ENCODE measurements around the gene FECH.

The FECH gene

GRCh38 chr18:57586251-57587049 is at the start of gene FECH:
FECH (minus strand) TSS chr18:57586702; CDS start chr18:57586620, 82 bp downstream.
- Histone ChIP-seq H3K27me3 (ENCODE audit: control insufficient read depth, insufficient read depth, low read length) (no peaks in the 10 kb centered on the region), H3K9ac (ENCODE audit: low read length) (peak within 1 kb of the TSS; percentile 85), H3K36me3 (ENCODE audit: control insufficient read depth, insufficient read depth, low read length) (no peaks in the 10 kb centered on the region), H3K9me3 (ENCODE audit: control insufficient read depth, low read length) (no peaks in the 10 kb centered on the region), H3K4me3 (ENCODE audit: low read length) (peak within 1 kb of the TSS; percentile 54), H3K4me1 (ENCODE audit: control insufficient read depth, insufficient read depth, low read length) (peaks cover 10% of the 10 kb centered on the region)

GRCh38 chr18:57635003-57635822 is 48.7 kb upstream of the FECH start:
- no peak overlapping the region for H3K9ac ChIP-seq (ENCODE audit: low read length)
- no peaks in the 10 kb centered on the region for H3K36me3 ChIP-seq (ENCODE audit: control insufficient read depth, insufficient read depth, low read length)
- H3K27me3 ChIP-seq (ENCODE audit: control insufficient read depth, insufficient read depth, low read length), result no peaks in the 10 kb centered on the region
- H3K9me3 ChIP-seq (ENCODE audit: control insufficient read depth, low read length), result no peaks in the 10 kb centered on the region
- peaks cover 7% of the 10 kb centered on the region for H3K4me1 ChIP-seq (ENCODE audit: control insufficient read depth, insufficient read depth, low read length)
- H3K4me3 ChIP-seq (ENCODE audit: low read length), result no peak overlapping the region

GRCh38 chr18:57631697-57632096 is 45.2 kb upstream of the FECH start:
- H3K9ac ChIP-seq (ENCODE audit: low read length), result no peak overlapping the region
- no peaks in the 10 kb centered on the region for H3K27me3 ChIP-seq (ENCODE audit: control insufficient read depth, insufficient read depth, low read length)
- peaks cover 12% of the 10 kb centered on the region for H3K4me1 ChIP-seq (ENCODE audit: control insufficient read depth, insufficient read depth, low read length)
- no peak overlapping the region for H3K4me3 ChIP-seq (ENCODE audit: low read length)
- no peaks in the 10 kb centered on the region for H3K36me3 ChIP-seq (ENCODE audit: control insufficient read depth, insufficient read depth, low read length)
- H3K9me3 ChIP-seq (ENCODE audit: control insufficient read depth, low read length), result no peaks in the 10 kb centered on the region

- H3K4me1 ChIP-seq (ENCODE audit: control insufficient read depth, insufficient read depth, low read length), result peaks cover 12% of the 10 kb centered on the region
- H3K4me3 ChIP-seq (ENCODE audit: low read length), result peak overlapping the region; percentile 81
- no peaks in the 10 kb centered on the region for H3K9me3 ChIP-seq (ENCODE audit: control insufficient read depth, low read length)
- H3K36me3 ChIP-seq (ENCODE audit: control insufficient read depth, insufficient read depth, low read length), result no peaks in the 10 kb centered on the region
- peak overlapping the region; percentile 74 for H3K9ac ChIP-seq (ENCODE audit: low read length)
- no peaks in the 10 kb centered on the region for H3K27me3 ChIP-seq (ENCODE audit: control insufficient read depth, insufficient read depth, low read length)
Observed at GRCh38 chr18:57630754-57631595, 44.5 kb upstream of the FECH start.

- H3K9me3 ChIP-seq (ENCODE audit: control insufficient read depth, low read length), result no peaks in the 10 kb centered on the region
- H3K4me3 ChIP-seq (ENCODE audit: low read length), result peak overlapping the region; percentile 81
- no peaks in the 10 kb centered on the region for H3K27me3 ChIP-seq (ENCODE audit: control insufficient read depth, insufficient read depth, low read length)
- H3K4me1 ChIP-seq (ENCODE audit: control insufficient read depth, insufficient read depth, low read length), result peaks cover 12% of the 10 kb centered on the region
- no peaks in the 10 kb centered on the region for H3K36me3 ChIP-seq (ENCODE audit: control insufficient read depth, insufficient read depth, low read length)
- H3K9ac ChIP-seq (ENCODE audit: low read length), result peak overlapping the region; percentile 74
Observed at GRCh38 chr18:57630002-57630753, 43.7 kb upstream of the FECH start.

GRCh38 chr18:57629422-57629821 is 42.9 kb upstream of the FECH start:
- Histone ChIP-seq H3K4me3 (ENCODE audit: low read length) (peak overlapping the region; percentile 81), H3K9me3 (ENCODE audit: control insufficient read depth, low read length) (no peaks in the 10 kb centered on the region), H3K9ac (ENCODE audit: low read length) (peak overlapping the region; percentile 74), H3K4me1 (ENCODE audit: control insufficient read depth, insufficient read depth, low read length) (peaks cover 12% of the 10 kb centered on the region), H3K27me3 (ENCODE audit: control insufficient read depth, insufficient read depth, low read length) (no peaks in the 10 kb centered on the region), H3K36me3 (ENCODE audit: control insufficient read depth, insufficient read depth, low read length) (no peaks in the 10 kb centered on the region)

GRCh38 chr18:57627488-57627887 is 41.0 kb upstream of the FECH start:
- Histone ChIP-seq H3K9me3 (ENCODE audit: control insufficient read depth, low read length) (no peaks in the 10 kb centered on the region), H3K36me3 (ENCODE audit: control insufficient read depth, insufficient read depth, low read length) (no peaks in the 10 kb centered on the region), H3K9ac (ENCODE audit: low read length) (no peak overlapping the region), H3K27me3 (ENCODE audit: control insufficient read depth, insufficient read depth, low read length) (no peaks in the 10 kb centered on the region), H3K4me3 (ENCODE audit: low read length) (no peak overlapping the region), H3K4me1 (ENCODE audit: control insufficient read depth, insufficient read depth, low read length) (peaks cover 12% of the 10 kb centered on the region)

GRCh38 chr18:57624988-57625387 is 38.5 kb upstream of the FECH start:
- no peaks in the 10 kb centered on the region for H3K27me3 ChIP-seq (ENCODE audit: control insufficient read depth, insufficient read depth, low read length)
- H3K4me1 ChIP-seq (ENCODE audit: control insufficient read depth, insufficient read depth, low read length), result peaks cover 5% of the 10 kb centered on the region
- no peak overlapping the region for H3K4me3 ChIP-seq (ENCODE audit: low read length)
- H3K36me3 ChIP-seq (ENCODE audit: control insufficient read depth, insufficient read depth, low read length), result no peaks in the 10 kb centered on the region
- no peaks in the 10 kb centered on the region for H3K9me3 ChIP-seq (ENCODE audit: control insufficient read depth, low read length)
- no peak overlapping the region for H3K9ac ChIP-seq (ENCODE audit: low read length)

- H3K27me3 ChIP-seq (ENCODE audit: control insufficient read depth, insufficient read depth, low read length), result no peaks in the 10 kb centered on the region
- H3K9me3 ChIP-seq (ENCODE audit: control insufficient read depth, low read length), result no peaks in the 10 kb centered on the region
- peak overlapping the region; percentile 83 for H3K9ac ChIP-seq (ENCODE audit: low read length)
Observed at GRCh38 chr18:57621246-57621604, 34.7 kb upstream of the FECH start.

GRCh38 chr18:57619876-57620275 is 33.4 kb upstream of the FECH start:
- H3K4me3 ChIP-seq (ENCODE audit: low read length), result no peak overlapping the region
- no peaks in the 10 kb centered on the region for H3K27me3 ChIP-seq (ENCODE audit: control insufficient read depth, insufficient read depth, low read length)
- H3K9ac ChIP-seq (ENCODE audit: low read length), result no peak overlapping the region
- no peaks in the 10 kb centered on the region for H3K9me3 ChIP-seq (ENCODE audit: control insufficient read depth, low read length)
- H3K4me1 ChIP-seq (ENCODE audit: control insufficient read depth, insufficient read depth, low read length), result no peaks in the 10 kb centered on the region
- H3K36me3 ChIP-seq (ENCODE audit: control insufficient read depth, insufficient read depth, low read length), result no peaks in the 10 kb centered on the region

More at GRCh38 chr18:57621246-57621604, 34.7 kb upstream of the FECH start:
- H3K4me3 ChIP-seq (ENCODE audit: low read length), result peak overlapping the region; percentile 84
- no peaks in the 10 kb centered on the region for H3K4me1 ChIP-seq (ENCODE audit: control insufficient read depth, insufficient read depth, low read length)
- H3K36me3 ChIP-seq (ENCODE audit: control insufficient read depth, insufficient read depth, low read length), result no peaks in the 10 kb centered on the region

GRCh38 chr18:57618910-57619309 is 32.4 kb upstream of the FECH start:
- Histone ChIP-seq H3K4me3 (ENCODE audit: low read length) (no peak overlapping the region), H3K4me1 (ENCODE audit: control insufficient read depth, insufficient read depth, low read length) (no peaks in the 10 kb centered on the region), H3K9ac (ENCODE audit: low read length) (no peak overlapping the region), H3K36me3 (ENCODE audit: control insufficient read depth, insufficient read depth, low read length) (no peaks in the 10 kb centered on the region), H3K9me3 (ENCODE audit: control insufficient read depth, low read length) (no peaks in the 10 kb centered on the region), H3K27me3 (ENCODE audit: control insufficient read depth, insufficient read depth, low read length) (no peaks in the 10 kb centered on the region)
